K562 (cell line): ENCODE results near the gene CAPN13. TPM values are rescaled to one million over a fixed set of nuclear protein-coding genes. Genes with fewer than 3 reads are reported as not detected.

Experiments
- ATAC-seq: fragments of 200-7000 bp; cut with Tn5 transposase; 3 replicates; pipeline ENCODE4 v1.9.1; 2020; ENCODE audit warnings: moderate library complexity
- BruUV-seq: library from RNA; stranded (reverse); fragments of 400-500 nt; replicated peaks from 2 replicates; lab custom pipeline; 2021; lab: Mats Ljungman, UMichigan
- CTCF ChIA-PET: fragments of 300-600 bp; formaldehyde crosslinking; extraction: SDS; loops from one replicate; lab custom pipeline; 2021; ENCODE audit warnings: low intra/inter-chr PET ratio; lab: Yijun Ruan, JAX
- POLR2A ChIA-PET: fragments of 300-600, 350-650 bp; sonication (Branson Sonifier 250); formaldehyde crosslinking; extraction: SDS; loops from one replicate; lab custom pipeline; 2021; ENCODE audit warnings: antibody characterized with exemption, inconsistent platforms; lab: Yijun Ruan, JAX
- DNase-seq, 4 experiments: peaks; one replicate each; pipeline versions ENCODE4 v3.0.0 to v3.0.0-alpha.2; 2011 to 2018; ENCODE audit warnings: low spot score in 3 of 4, mixed read lengths in 3 of 4; ENCODE audit errors: extremely low read depth in 1 of 4
- FAIRE-seq: peaks from 2 replicates; lab custom pipeline; 2011; peaks lifted over from hg19 to GRCh38; lab: Jason Lieb, UNC
- H2AFZ ChIP-seq: 2 replicates; pipeline ENCODE4 v1.6.0; 2011; ENCODE audit warnings: low read depth, low read length, control low read depth, inconsistent platforms
- H3K27ac ChIP-seq: fragments of 200-600 bp; 3 replicates; pipeline ENCODE4 v1.8.0; 2011; ENCODE audit warnings: low read depth, mild to moderate bottlenecking, control low read depth, inconsistent platforms, low read length, moderate library complexity, mixed read lengths; ENCODE audit errors: extremely low read depth
- H3K27me3 ChIP-seq, 2 experiments: fragments of 300-600 bp in 1 of 2; 2 replicates in 1 of 2; 3 replicates in 1 of 2; pipeline versions ENCODE4 v1.6.0 to v1.8.0; 2011; ENCODE audit warnings: inconsistent platforms in 2 of 2, low read length in 2 of 2, mild to moderate bottlenecking in 1 of 2, mixed read lengths in 1 of 2, moderate library complexity in 1 of 2; ENCODE audit not compliant: control insufficient read depth in 2 of 2, insufficient read depth in 2 of 2
- H3K36me3 ChIP-seq: fragments of 300-600 bp; 3 replicates; pipeline ENCODE4 v1.8.0; 2011; ENCODE audit warnings: mild to moderate bottlenecking, low read length, inconsistent platforms; ENCODE audit not compliant: control insufficient read depth, insufficient read depth
- H3K4me1 ChIP-seq, 2 experiments: fragments of 200-600 bp in 1 of 2; replicated peaks in 1 of 2; 2 replicates in 1 of 2; 3 replicates in 1 of 2; pipeline versions ENCODE4 v1.5.1 to v1.8.0; 2011; ENCODE audit warnings: inconsistent platforms in 2 of 2, low read length in 2 of 2, mild to moderate bottlenecking in 1 of 2, mixed read lengths in 1 of 2, moderate library complexity in 1 of 2; ENCODE audit not compliant: control insufficient read depth in 2 of 2, insufficient read depth in 2 of 2
- H3K4me2 ChIP-seq: 2 replicates; pipeline ENCODE4 v1.6.1; 2011; ENCODE audit warnings: low read length, control low read depth, inconsistent platforms, mixed read lengths; ENCODE audit not compliant: insufficient read depth
- H3K4me3 ChIP-seq: fragments of 200-600 bp; sonication (generic), shearing (Covaris generic); 2 replicates; pipeline ENCODE4 v1.5.1; 2016; ENCODE audit warnings: control low read depth, inconsistent platforms
- H3K79me2 ChIP-seq: fragments of 200-600 bp; 3 replicates; pipeline ENCODE4 v1.8.0; 2011; ENCODE audit warnings: low read length, inconsistent platforms; ENCODE audit not compliant: control insufficient read depth, insufficient read depth
- H3K9ac ChIP-seq, 2 experiments: 2 replicates each; pipeline versions ENCODE4 v1.6.0 to v1.6.1; 2011; ENCODE audit warnings: low read depth in 2 of 2, low read length in 2 of 2, control low read depth in 1 of 2, inconsistent platforms in 1 of 2, mild to moderate bottlenecking in 1 of 2, mixed read lengths in 1 of 2; ENCODE audit not compliant: insufficient read depth in 1 of 2
- H3K9me1 ChIP-seq: one replicate; pipeline ENCODE4 v1.6.0; 2011; ENCODE audit warnings: inconsistent platforms, mild to moderate bottlenecking, low read length, moderate library complexity; ENCODE audit not compliant: control insufficient read depth, insufficient read depth
- H3K9me3 ChIP-seq: replicated peaks from 2 replicates; pipeline ENCODE4 v1.5.1; 2011; ENCODE audit warnings: low read depth, low read length, inconsistent platforms; ENCODE audit not compliant: control insufficient read depth, insufficient read depth
- H4K20me1 ChIP-seq: replicated peaks from 2 replicates; pipeline ENCODE4 v1.6.1; 2011; ENCODE audit warnings: low read length, inconsistent platforms, mixed read lengths; ENCODE audit not compliant: control insufficient read depth, insufficient read depth
- ADNP ChIP-seq: fragments of 200-800 bp; sonication (Bioruptor generic); IDR thresholded peaks from 2 replicates; pipeline ENCODE4 v1.6.1; 2016; ENCODE audit warnings: missing genetic modification characterization, missing compliant biosample characterization
- C11orf30 ChIP-seq: fragments of 450-650 bp; IDR thresholded peaks from 2 replicates; pipeline ENCODE4 v1.6.1; 2016; ENCODE audit warnings: low read depth, mild to moderate bottlenecking
- FOXP1 ChIP-seq: sonication (generic); formaldehyde crosslinking; IDR thresholded peaks from 2 replicates; pipeline ENCODE4 v1.8.0; 2022; ENCODE audit warnings: mild to moderate bottlenecking, missing genetic modification reagents
- SRSF9 ChIP-seq: fragments of 200-400 bp; formaldehyde crosslinking; IDR thresholded peaks from 2 replicates; pipeline ENCODE4 v1.6.1; 2017; ENCODE audit warnings: low read depth, low read length, borderline replicate concordance
- UBTF ChIP-seq, 2 experiments: IDR thresholded peaks; 2 replicates each; pipeline ENCODE4 v1.6.1; 2012; ENCODE audit warnings: improper control_type of control experiment in 2 of 2, low read depth in 2 of 2, low read length in 2 of 2, borderline replicate concordance in 1 of 2
- WHSC1 ChIP-seq: IDR thresholded peaks from one replicate; pipeline ENCODE4 v1.6.1; 2012; ENCODE audit warnings: low read length, control low read depth, inconsistent platforms
- ZNF12 ChIP-seq: sonication (generic); formaldehyde crosslinking; IDR thresholded peaks from 2 replicates; pipeline ENCODE4 v1.4.0; 2020; ENCODE audit warnings: mild to moderate bottlenecking, missing genetic modification reagents
- ZNF445 ChIP-seq: fragments of 250-450 bp; sonication (Bioruptor Pico); IDR thresholded peaks from 2 replicates; pipeline ENCODE4 v1.4.0; 2020; ENCODE audit warnings: low read depth, mild to moderate bottlenecking, moderate library complexity
- WGBS: fragments of 100-300 bp; shearing (Covaris generic); methylation state at CpG from one replicate; pipeline ENCODE4 v1.1.6; 2016; ENCODE audit warnings: low coverage, mixed read lengths; ENCODE audit not compliant: insufficient coverage; ENCODE audit errors: missing lambda C conversion rate; 5-methylcytosine and 5-hydroxymethylcytosine counted together
- in situ Hi-C: fragments of 300-500 bp; cut with MboI; formaldehyde crosslinking; loops from 4 replicates; pipeline ENCODE4 v1.15.0; 2018; ENCODE audit warnings: inconsistent platforms, mixed read lengths
- intact Hi-C: fragments of 100-400 bp; cut with micrococcal nuclease; formaldehyde crosslinking; loops from 2 replicates; pipeline ENCODE4 v1.14.2; 2022
- polyA plus RNA-seq, 8 experiments: library from polyadenylated mRNA; depleted of rRNA in 4 of 8; stranded (reverse) in 5 of 8; unstranded in 3 of 8; fragments of >200 nt; fragmentation: Nextera tagmentation in 2 of 8; fragmentation: Illumina TruSeq in 1 of 8; extraction: Ambion mirVana in 2 of 8; extraction: Trizol in 1 of 8; gene quantifications; 2 replicates each; pipeline versions ENCODE4 v1.2.1 to v1.2.3, GENCODE V29; 2011 to 2014; ENCODE audit warnings: inconsistent platforms in 1 of 8, missing spikeins in 1 of 8
- total RNA-seq, 7 experiments: library from RNA; depleted of rRNA in 6 of 7; stranded (reverse); fragments of >200 nt in 6 of 7; fragmentation: Illumina TruSeq in 2 of 7; extraction: Trizol in 2 of 7; gene quantifications; 2 replicates each; pipeline versions ENCODE4 v1.2.1 to v1.2.3, GENCODE V29; 2011 to 2021; ENCODE audit warnings: low replicate concordance in 1 of 7
- TF ChIP-seq, protein P1 (sequence below): fragments of 150-350 bp; IDR thresholded peaks from 2 replicates; pipeline ENCODE4 v1.6.1; 2014; ENCODE audit warnings: low read depth, mild to moderate bottlenecking, low read length, borderline replicate concordance
- TF ChIP-seq, protein P2 (sequence below): fragments of 450-650 bp; conservative IDR thresholded peaks from 2 replicates; pipeline ENCODE4 v1.6.1; 2016; ENCODE audit warnings: missing genetic modification characterization, low read depth, mild to moderate bottlenecking, control low read depth, missing compliant biosample characterization
- TF ChIP-seq, protein P3 (sequence below), 3 experiments: IDR thresholded peaks in 2 of 3; conservative IDR thresholded peaks in 1 of 3; 2 replicates each; pipeline ENCODE4 v1.5.1; 2011 to 2012; ENCODE audit warnings: low read length in 3 of 3, mild to moderate bottlenecking in 3 of 3, control low read depth in 2 of 3, improper control_type of control experiment in 1 of 3, inconsistent platforms in 1 of 3, low read depth in 1 of 3, mixed read lengths in 1 of 3, moderate library complexity in 1 of 3; ENCODE audit not compliant: insufficient read depth in 2 of 3

CAPN13 gene
- total and polyA plus RNA-seq, 9 of the 15 experiments (the other 6 are each of a cell fraction or from before 2014, with no cell fraction given) = not detected

DNA sequence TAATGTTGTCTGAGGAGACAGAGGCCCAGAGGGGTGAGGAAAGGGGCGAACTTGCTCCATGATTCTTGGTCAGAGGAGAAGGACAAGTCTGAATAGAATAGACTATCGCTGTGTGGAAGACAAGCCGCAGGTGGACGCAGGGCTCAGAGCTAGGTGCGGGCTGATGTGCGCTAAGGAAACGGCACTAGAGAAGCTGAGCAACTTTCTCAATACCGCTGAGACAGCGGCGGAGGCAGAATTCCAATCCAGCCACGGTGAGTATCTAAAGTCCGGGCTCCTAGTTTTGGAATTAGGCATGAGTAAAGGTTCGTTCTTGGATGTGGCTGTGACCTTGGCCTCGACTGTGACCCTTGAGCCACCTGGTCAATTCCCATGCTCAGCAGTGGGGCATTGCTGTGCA, 47.8 kb downstream of the CAPN13 start:
- no peak for FAIRE-seq
- ATAC-seq = no peak
- no peaks in the 10 kb centered on the region for H3K9me3 ChIP-seq
- H3K9me1 ChIP-seq = no peaks in the 10 kb centered on the region
- no peaks in the 10 kb centered on the region; the same call in 1 of the 2 replicates for H4K20me1 ChIP-seq
- intact Hi-C loops (no loop called here), in situ Hi-C loops (no loop called here)
- H3K4me1 ChIP-seq = peaks cover 0 to 12% of the 10 kb centered on the region in 2 experiments; a peak in 3 of 5 replicates
- H3K36me3 ChIP-seq = no peaks in the 10 kb centered on the region
- no TSS peak for BruUV-seq
- DNase-seq = no peak
- 1% methylated on average over 14 of the region's 14 CpGs for WGBS
- peaks cover 22 to 81% of the 10 kb centered on the region in 2 experiments; a peak in 3 of 5 replicates for H3K27me3 ChIP-seq
- H2AFZ ChIP-seq = no peak overlapping the region
- H3K27ac ChIP-seq = no peak overlapping the region
- H3K4me2 ChIP-seq = no peak overlapping the region
- CTCF ChIA-PET = no interaction called here
- H3K79me2 ChIP-seq = no peaks in the 10 kb centered on the region
- POLR2A ChIA-PET = no interaction called here
- no peak overlapping the region for H3K4me3 ChIP-seq
- no peak overlapping the region for H3K9ac ChIP-seq
- TF ChIP-seq ADNP = no peak
- no peak for TF ChIP-seq C11orf30
- TF ChIP-seq SRSF9 = no peak
- TF ChIP-seq ZNF12 = no peak
- no peak for TF ChIP-seq FOXP1 (CRISPR knock-in tag)
- TF ChIP-seq, protein P1, sequence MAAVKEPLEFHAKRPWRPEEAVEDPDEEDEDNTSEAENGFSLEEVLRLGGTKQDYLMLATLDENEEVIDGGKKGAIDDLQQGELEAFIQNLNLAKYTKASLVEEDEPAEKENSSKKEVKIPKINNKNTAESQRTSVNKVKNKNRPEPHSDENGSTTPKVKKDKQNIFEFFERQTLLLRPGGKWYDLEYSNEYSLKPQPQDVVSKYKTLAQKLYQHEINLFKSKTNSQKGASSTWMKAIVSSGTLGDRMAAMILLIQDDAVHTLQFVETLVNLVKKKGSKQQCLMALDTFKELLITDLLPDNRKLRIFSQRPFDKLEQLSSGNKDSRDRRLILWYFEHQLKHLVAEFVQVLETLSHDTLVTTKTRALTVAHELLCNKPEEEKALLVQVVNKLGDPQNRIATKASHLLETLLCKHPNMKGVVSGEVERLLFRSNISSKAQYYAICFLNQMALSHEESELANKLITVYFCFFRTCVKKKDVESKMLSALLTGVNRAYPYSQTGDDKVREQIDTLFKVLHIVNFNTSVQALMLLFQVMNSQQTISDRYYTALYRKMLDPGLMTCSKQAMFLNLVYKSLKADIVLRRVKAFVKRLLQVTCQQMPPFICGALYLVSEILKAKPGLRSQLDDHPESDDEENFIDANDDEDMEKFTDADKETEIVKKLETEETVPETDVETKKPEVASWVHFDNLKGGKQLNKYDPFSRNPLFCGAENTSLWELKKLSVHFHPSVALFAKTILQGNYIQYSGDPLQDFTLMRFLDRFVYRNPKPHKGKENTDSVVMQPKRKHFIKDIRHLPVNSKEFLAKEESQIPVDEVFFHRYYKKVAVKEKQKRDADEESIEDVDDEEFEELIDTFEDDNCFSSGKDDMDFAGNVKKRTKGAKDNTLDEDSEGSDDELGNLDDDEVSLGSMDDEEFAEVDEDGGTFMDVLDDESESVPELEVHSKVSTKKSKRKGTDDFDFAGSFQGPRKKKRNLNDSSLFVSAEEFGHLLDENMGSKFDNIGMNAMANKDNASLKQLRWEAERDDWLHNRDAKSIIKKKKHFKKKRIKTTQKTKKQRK = no peak
- TF ChIP-seq, protein P2, sequence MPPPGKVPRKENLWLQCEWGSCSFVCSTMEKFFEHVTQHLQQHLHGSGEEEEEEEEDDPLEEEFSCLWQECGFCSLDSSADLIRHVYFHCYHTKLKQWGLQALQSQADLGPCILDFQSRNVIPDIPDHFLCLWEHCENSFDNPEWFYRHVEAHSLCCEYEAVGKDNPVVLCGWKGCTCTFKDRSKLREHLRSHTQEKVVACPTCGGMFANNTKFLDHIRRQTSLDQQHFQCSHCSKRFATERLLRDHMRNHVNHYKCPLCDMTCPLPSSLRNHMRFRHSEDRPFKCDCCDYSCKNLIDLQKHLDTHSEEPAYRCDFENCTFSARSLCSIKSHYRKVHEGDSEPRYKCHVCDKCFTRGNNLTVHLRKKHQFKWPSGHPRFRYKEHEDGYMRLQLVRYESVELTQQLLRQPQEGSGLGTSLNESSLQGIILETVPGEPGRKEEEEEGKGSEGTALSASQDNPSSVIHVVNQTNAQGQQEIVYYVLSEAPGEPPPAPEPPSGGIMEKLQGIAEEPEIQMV (tag) = no peak
- TF ChIP-seq WHSC1 = no peak
- no peak for TF ChIP-seq ZNF445 (CRISPR knock-in tag)
- TF ChIP-seq, protein P3, sequence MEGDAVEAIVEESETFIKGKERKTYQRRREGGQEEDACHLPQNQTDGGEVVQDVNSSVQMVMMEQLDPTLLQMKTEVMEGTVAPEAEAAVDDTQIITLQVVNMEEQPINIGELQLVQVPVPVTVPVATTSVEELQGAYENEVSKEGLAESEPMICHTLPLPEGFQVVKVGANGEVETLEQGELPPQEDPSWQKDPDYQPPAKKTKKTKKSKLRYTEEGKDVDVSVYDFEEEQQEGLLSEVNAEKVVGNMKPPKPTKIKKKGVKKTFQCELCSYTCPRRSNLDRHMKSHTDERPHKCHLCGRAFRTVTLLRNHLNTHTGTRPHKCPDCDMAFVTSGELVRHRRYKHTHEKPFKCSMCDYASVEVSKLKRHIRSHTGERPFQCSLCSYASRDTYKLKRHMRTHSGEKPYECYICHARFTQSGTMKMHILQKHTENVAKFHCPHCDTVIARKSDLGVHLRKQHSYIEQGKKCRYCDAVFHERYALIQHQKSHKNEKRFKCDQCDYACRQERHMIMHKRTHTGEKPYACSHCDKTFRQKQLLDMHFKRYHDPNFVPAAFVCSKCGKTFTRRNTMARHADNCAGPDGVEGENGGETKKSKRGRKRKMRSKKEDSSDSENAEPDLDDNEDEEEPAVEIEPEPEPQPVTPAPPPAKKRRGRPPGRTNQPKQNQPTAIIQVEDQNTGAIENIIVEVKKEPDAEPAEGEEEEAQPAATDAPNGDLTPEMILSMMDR (IDR thresholded peaks at IDR 0.05 in 2 of 3, conservative IDR thresholded peaks at IDR 0.05 in 1 of 3; ENCODE audit: insufficient read depth in 2 of 3, low read depth in 1 of 3, low read length in 3 of 3) = no peak
- no peak for TF ChIP-seq UBTF (IDR thresholded peaks at IDR 0.05; ENCODE audit: borderline replicate concordance in 1 of 2, low read depth in 2 of 2, low read length in 2 of 2)
